ENCODE measurements around the gene GTPBP2. TPM values are rescaled to one million over a fixed set of nuclear protein-coding genes. Genes with fewer than 3 reads are reported as not detected.

The GTPBP2 gene
- total and polyA plus RNA-seq, 2 of the 13 experiments (the other 11 are each of a cell fraction or from before 2014, with no cell fraction given): 26.9 to 88.2 TPM

GRCh38 chr6:43671801-43672690 is 43.0 kb upstream of the GTPBP2 start (continued):
- TF ChIP-seq ZNF761 (CRISPR knock-in tag; conservative IDR thresholded peaks at IDR 0.05): 0 out of 2 replicates have a peak, but pooled peaks have one; percentile 45
- TF ChIP-seq HNF1A (IDR thresholded peaks at IDR 0.05; ENCODE audit: low read depth): no peak
- peak; percentile 55; the same call in 1 of the 2 replicates for TF ChIP-seq HNF1A (CRISPR knock-in tag; IDR thresholded peaks at IDR 0.05; ENCODE audit: borderline replicate concordance)
- TF ChIP-seq ZFP36 (IDR thresholded peaks at IDR 0.05; ENCODE audit: borderline replicate concordance, low read depth, low read length, partially characterized antibody): peak; percentile 20
- 0 out of 2 replicates have a peak, but pooled peaks have one; percentile 73 for TF ChIP-seq ZNF724P (CRISPR knock-in tag; IDR thresholded peaks at IDR 0.05; ENCODE audit: borderline replicate concordance)
- no peak for TF ChIP-seq CREB1 (IDR thresholded peaks at IDR 0.05)
- TF ChIP-seq CREB1 (CRISPR knock-in tag; IDR thresholded peaks at IDR 0.05): no peak; the same call in 1 of the 2 replicates
- no peak; the same call in 1 of the 2 replicates for TF ChIP-seq ZNF619 (CRISPR knock-in tag; IDR thresholded peaks at IDR 0.05)
- no peak for TF ChIP-seq FOXK2 (IDR thresholded peaks at IDR 0.05)
- TF ChIP-seq SP2 (CRISPR knock-in tag; IDR thresholded peaks at IDR 0.05): no peak
- TF ChIP-seq ZNF513 (CRISPR knock-in tag; conservative IDR thresholded peaks at IDR 0.05): no peak
- TF ChIP-seq HDAC2 (CRISPR knock-in tag; IDR thresholded peaks at IDR 0.05): peak; percentile 93
- no peak for TF ChIP-seq LBX2 (CRISPR knock-in tag; IDR thresholded peaks at IDR 0.05; ENCODE audit: borderline replicate concordance)
- no peak for TF ChIP-seq ZNF703 (CRISPR knock-in tag; IDR thresholded peaks at IDR 0.05; ENCODE audit: borderline replicate concordance)
- no peak for TF ChIP-seq HNRNPLL (IDR thresholded peaks at IDR 0.05; ENCODE audit: low read depth, low read length, poor library complexity, severe bottlenecking)
- no peak for TF ChIP-seq POLR2A (IDR thresholded peaks at IDR 0.05; ENCODE audit: insufficient read depth in 1 of 2, low read depth in 2 of 2, low read length in 2 of 2)
- TF ChIP-seq RXRB (CRISPR knock-in tag; IDR thresholded peaks at IDR 0.05; ENCODE audit: borderline replicate concordance): peak; percentile 87
- TF ChIP-seq NFKB2 (CRISPR knock-in tag; IDR thresholded peaks at IDR 0.05; ENCODE audit: borderline replicate concordance): peak; percentile 25; the same call in 1 of the 2 replicates
- no peak for TF ChIP-seq NBN (conservative IDR thresholded peaks at IDR 0.05)
- no peak for TF ChIP-seq ZNF549 (CRISPR knock-in tag; IDR thresholded peaks at IDR 0.05)
- no peak for TF ChIP-seq ZSCAN12 (CRISPR knock-in tag; IDR thresholded peaks at IDR 0.05)
- no peak for TF ChIP-seq CAMTA2 (CRISPR knock-in tag; IDR thresholded peaks at IDR 0.05; ENCODE audit: borderline replicate concordance)
- TF ChIP-seq SAFB2 (CRISPR knock-in tag; IDR thresholded peaks at IDR 0.05; ENCODE audit: borderline replicate concordance, low read depth): no peak
- no peak for TF ChIP-seq PREB (CRISPR knock-in tag; IDR thresholded peaks at IDR 0.05)
